ENCODE results near the gene SARS1. TPM values are rescaled to one million over a fixed set of nuclear protein-coding genes. Genes with fewer than 3 reads are reported as not detected.

Gene SARS1
- total and polyA plus RNA-seq, 2 of the 13 experiments (the other 11 are each of a cell fraction or from before 2014, with no cell fraction given), result 103 to 134 TPM

DNA sequence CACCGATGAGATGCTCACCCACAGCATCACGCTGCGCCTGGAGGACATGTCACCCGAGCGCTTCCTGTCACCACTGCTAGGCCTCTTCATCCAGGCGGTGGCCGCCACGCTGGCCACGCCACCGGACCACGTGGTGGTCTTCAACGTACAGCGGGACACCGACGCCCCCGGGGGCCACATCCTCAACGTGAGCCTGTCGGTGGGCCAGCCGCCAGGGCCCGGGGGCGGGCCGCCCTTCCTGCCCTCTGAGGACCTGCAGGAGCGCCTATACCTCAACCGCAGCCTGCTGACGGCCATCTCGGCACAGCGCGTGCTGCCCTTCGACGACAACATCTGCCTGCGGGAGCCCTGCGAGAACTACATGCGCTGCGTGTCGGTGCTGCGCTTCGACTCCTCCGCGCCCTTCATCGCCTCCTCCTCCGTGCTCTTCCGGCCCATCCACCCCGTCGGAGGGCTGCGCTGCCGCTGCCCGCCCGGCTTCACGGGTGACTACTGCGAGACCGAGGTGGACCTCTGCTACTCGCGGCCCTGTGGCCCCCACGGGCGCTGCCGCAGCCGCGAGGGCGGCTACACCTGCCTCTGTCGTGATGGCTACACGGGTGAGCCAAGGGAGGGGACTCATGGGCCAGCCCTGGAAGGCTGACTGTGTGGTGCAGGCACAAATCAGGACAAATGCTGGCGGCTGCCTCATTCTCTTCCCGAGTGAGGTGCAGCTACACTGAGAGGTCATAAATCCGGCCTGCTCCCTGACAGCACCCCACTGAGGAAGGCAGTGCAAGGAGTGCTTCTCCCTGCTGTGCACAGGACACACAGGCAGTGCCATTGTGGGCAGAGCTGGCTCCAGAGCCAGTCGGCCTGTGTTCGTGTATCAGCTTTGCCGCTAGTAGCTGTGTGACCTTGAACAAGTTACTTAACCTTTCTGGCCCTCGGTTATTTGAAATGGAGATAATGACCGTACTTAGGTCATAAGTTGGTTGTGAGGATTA lies 45.1 kb downstream of the SARS1 start:
- H3K27ac ChIP-seq (ENCODE audit: extremely low read length, insufficient read depth, low read length), result no peak overlapping the region
- H4K20me1 ChIP-seq (ENCODE audit: insufficient read depth, low read length), result no peaks in the 10 kb centered on the region
- no peak overlapping the region for H3K4me2 ChIP-seq (ENCODE audit: low read depth, low read length)
- H3K4me3 ChIP-seq (replicated peaks in 1 of 3; ENCODE audit: insufficient read depth in 1 of 3, low read depth in 2 of 3, low read length in 3 of 3), result no peak overlapping the region
- H3K27me3 ChIP-seq (ENCODE audit: control insufficient read depth in 1 of 2, insufficient read depth in 2 of 2, low read length in 2 of 2), result no peaks in the 10 kb centered on the region
- H2AFZ ChIP-seq (ENCODE audit: low read length), result no peak overlapping the region
- no peaks in the 10 kb centered on the region for H3K9me3 ChIP-seq (ENCODE audit: low read length)
- FAIRE-seq, result no peak
- DNase-seq (ENCODE audit: low spot score), result no peak
- POLR2A ChIA-PET, result no interaction called here
- 96% methylated on average over 55 of the region's 69 CpGs for WGBS (ENCODE audit: low lambda C conversion rate)
- intact Hi-C loops (cut with micrococcal nuclease; ENCODE audit: unreplicated experiment) (no loop called here), in situ Hi-C loops (cut with HindIII; ENCODE audit: extremely low pct_ligation_motif_present, low pct_unique_long_range_greater_than_20kb) (no loop called here)
- ATAC-seq, result no peak
- H3K79me2 ChIP-seq (ENCODE audit: insufficient read depth, low read length), result no peaks in the 10 kb centered on the region
- H3K9ac ChIP-seq (ENCODE audit: insufficient read depth, low read depth, low read length), result no peak overlapping the region
- TF ChIP-seq ZNF768 (CRISPR knock-in tag; IDR thresholded peaks at IDR 0.05), result peak; percentile 93
- no peak for TF ChIP-seq ZNF816 (CRISPR knock-in tag; IDR thresholded peaks at IDR 0.05; ENCODE audit: borderline replicate concordance)
- TF ChIP-seq, protein P1, sequence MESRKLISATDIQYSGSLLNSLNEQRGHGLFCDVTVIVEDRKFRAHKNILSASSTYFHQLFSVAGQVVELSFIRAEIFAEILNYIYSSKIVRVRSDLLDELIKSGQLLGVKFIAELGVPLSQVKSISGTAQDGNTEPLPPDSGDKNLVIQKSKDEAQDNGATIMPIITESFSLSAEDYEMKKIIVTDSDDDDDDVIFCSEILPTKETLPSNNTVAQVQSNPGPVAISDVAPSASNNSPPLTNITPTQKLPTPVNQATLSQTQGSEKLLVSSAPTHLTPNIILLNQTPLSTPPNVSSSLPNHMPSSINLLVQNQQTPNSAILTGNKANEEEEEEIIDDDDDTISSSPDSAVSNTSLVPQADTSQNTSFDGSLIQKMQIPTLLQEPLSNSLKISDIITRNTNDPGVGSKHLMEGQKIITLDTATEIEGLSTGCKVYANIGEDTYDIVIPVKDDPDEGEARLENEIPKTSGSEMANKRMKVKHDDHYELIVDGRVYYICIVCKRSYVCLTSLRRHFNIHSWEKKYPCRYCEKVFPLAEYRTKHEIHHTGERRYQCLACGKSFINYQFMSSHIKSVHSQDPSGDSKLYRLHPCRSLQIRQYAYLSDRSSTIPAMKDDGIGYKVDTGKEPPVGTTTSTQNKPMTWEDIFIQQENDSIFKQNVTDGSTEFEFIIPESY (CRISPR knock-in tag; IDR thresholded peaks at IDR 0.05), result 0 out of 2 replicates have a peak, but pooled peaks have one; percentile 17
- no TSS peak for BruUV-seq (replicated peaks)
- CTCF ChIA-PET (ENCODE audit: low intra/inter-chr PET ratio, low total read pairs), result no interaction called here
- H3K4me1 ChIP-seq (ENCODE audit: insufficient read depth, low read length), result peaks cover 25% of the 10 kb centered on the region
- peaks cover 0 to 10% of the 10 kb centered on the region in 2 experiments; a peak in 1 of 5 replicates for H3K36me3 ChIP-seq (replicated peaks in 1 of 2; ENCODE audit: control insufficient read depth in 1 of 2, insufficient read depth in 2 of 2, low read length in 2 of 2)

Measured in HepG2 (cell line).